NCI-H1092 treated with DMSO at 0.1 percent for 48 hours (cell line): ENCODE results near the gene ARHGAP45.
"Not testable (repeated sequence)": the region's sequence is repeated elsewhere in the genome, so short reads cannot be mapped to it uniquely, and the experiment has no call there.

Source experiments
- DNase-seq: peaks from one replicate; lab custom pipeline; 2025; lab: John Stamatoyannopoulos, UW

ARHGAP45 gene

GRCh38 chr19:1105873-1106840, 39.2 kb downstream of the ARHGAP45 start:
- DNase-seq, result no peak

- DNase-seq, result no peak
Observed at GRCh38 chr19:1106841-1107660, 40.1 kb downstream of the ARHGAP45 start.

- DNase-seq, result no peak
Observed at GRCh38 chr19:1107661-1108261, 40.8 kb downstream of the ARHGAP45 start.

GRCh38 chr19:1108291-1109031, 41.5 kb downstream of the ARHGAP45 start:
- no peak for DNase-seq

- DNase-seq, result no peak
Observed at GRCh38 chr19:1109032-1109551, 42.1 kb downstream of the ARHGAP45 start.

- no peak for DNase-seq
Observed at GRCh38 chr19:1109697-1110671, 43.0 kb downstream of the ARHGAP45 start.

GRCh38 chr19:1110809-1111640, 44.1 kb downstream of the ARHGAP45 start:
- no peak for DNase-seq

GRCh38 chr19:1111641-1112267, 44.8 kb downstream of the ARHGAP45 start:
- DNase-seq, result no peak

GRCh38 chr19:1112268-1113029, 45.5 kb downstream of the ARHGAP45 start:
- no peak for DNase-seq

GRCh38 chr19:1113030-1113985, 46.3 kb downstream of the ARHGAP45 start:
- DNase-seq, result no peak

- no peak for DNase-seq
Observed at GRCh38 chr19:1113986-1114483, 47.1 kb downstream of the ARHGAP45 start.

GRCh38 chr19:1114728-1115127, 47.8 kb downstream of the ARHGAP45 start:
- DNase-seq, result not testable (repeated sequence)

- no peak for DNase-seq
Observed at GRCh38 chr19:1115646-1116420, 48.9 kb downstream of the ARHGAP45 start.

- no peak for DNase-seq
Observed at GRCh38 chr19:1116726-1117581, 50.0 kb downstream of the ARHGAP45 start.

- no peak for DNase-seq
Observed at GRCh38 chr19:1117654-1118053, 50.7 kb downstream of the ARHGAP45 start.
